ENCODE data around the gene DENND4C.

DENND4C gene

DNA sequence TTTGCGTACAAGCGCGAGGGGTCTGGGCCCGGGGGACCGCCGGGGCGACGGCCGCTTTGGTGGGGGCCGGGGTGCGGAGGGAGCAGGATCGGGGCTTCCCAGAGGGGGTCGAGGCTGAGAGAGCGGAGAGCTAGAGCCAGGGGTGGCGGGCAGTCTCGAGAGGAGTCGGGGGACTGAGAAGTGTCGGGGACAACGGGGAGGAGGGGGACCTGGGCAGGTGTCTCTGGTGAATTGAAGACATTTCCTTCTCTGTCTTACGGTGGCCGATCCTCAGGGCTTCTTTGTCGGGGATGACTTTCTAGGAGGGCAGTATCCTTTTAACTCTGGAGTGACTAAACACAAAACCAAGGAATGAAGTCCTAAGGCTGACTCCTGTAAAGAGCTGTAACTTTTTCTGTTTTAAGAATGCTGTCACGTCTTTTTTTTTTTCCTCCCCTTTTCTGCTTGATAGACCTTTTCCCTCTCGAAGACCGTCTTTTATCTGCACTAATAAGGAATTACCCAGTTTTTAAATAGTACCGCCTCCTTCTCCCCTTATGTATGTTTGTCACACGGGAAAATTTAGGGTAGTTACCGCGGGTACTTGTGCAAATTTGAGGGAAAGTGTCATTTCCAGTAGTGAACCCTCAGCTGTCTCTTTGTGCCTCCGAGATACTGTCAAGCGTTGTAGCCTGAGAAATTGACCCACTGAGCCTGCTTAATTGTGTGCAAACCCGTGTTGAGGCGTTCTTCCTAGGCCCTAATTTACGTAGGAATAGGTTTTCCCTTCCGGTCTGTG, 822 bp downstream of the DENND4C start:
- H3K79me2 ChIP-seq, result peaks cover 7% of the 10 kb centered on the region
- peak overlapping the region; percentile 89 for H3K27ac ChIP-seq
- TF ChIP-seq CTCF (IDR thresholded peaks at IDR 0.05), result no peak
- peak overlapping the region; percentile 91 for H2AFZ ChIP-seq
- no peaks in the 10 kb centered on the region for H3K36me3 ChIP-seq (ENCODE audit: control insufficient read depth, insufficient read depth, low read length)
- no peaks in the 10 kb centered on the region for H3K9me3 ChIP-seq (ENCODE audit: control insufficient read depth, low read length)
- peak overlapping the region; percentile 87 for H3K4me2 ChIP-seq (ENCODE audit: low read length)
- H3K27me3 ChIP-seq (ENCODE audit: control insufficient read depth, insufficient read depth, low read length), result no peaks in the 10 kb centered on the region
- H3K9ac ChIP-seq, result peak overlapping the region; percentile 76
- peak overlapping the region; percentile 82 for H3K4me3 ChIP-seq (ENCODE audit: low read depth, low read length)
- no peaks in the 10 kb centered on the region for H3K4me1 ChIP-seq

DNA sequence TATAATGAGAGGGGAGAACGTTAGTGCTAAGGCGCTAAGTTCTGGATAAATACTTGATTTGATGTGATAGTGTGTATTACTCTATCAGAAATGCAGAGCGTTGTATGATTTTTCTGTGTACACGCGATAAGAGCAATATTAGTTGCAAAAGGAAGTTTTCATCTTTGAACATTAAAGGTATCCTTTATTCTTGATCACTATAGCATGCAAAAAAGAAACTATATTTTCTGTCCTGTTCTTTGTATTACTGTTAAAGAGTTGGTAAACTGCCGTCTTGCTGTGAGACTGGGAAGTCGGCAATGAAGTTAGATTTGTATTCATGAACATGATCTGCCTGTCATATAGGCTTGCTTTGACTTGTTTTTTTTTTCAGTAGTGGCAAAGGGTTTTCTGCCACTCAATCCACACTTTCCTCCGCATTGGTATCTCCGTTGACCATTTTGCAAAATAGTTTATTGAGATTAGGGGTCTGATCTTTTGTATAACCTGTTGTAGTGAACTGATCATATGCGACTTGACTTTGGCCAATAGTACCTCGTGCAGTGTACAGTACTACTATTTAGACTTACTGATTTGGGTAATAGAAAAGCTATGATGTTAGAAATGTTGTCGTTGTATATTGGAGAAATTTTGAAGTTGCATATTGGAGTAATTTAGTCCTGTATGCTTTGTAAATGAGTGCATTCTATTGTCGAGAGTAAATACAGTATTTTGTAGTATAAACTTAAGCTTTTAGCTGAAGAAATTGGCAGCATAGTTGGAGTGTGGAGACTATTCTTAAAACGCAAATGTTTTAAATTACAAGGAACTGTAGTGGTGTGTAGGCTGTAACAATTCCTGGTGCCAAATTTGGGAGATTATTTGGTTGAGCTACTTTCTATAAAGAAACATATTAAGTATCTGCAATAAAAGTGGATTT, 1.7 kb downstream of the DENND4C start:
- H3K9ac ChIP-seq, result no peak overlapping the region
- H2AFZ ChIP-seq, result no peak overlapping the region
- no peaks in the 10 kb centered on the region for H3K4me1 ChIP-seq
- H3K4me3 ChIP-seq (ENCODE audit: low read depth, low read length), result peak overlapping the region; percentile 82
- no peaks in the 10 kb centered on the region for H3K27me3 ChIP-seq (ENCODE audit: control insufficient read depth, insufficient read depth, low read length)
- peaks cover 12% of the 10 kb centered on the region for H3K79me2 ChIP-seq
- no peak overlapping the region for H3K27ac ChIP-seq
- TF ChIP-seq CTCF (IDR thresholded peaks at IDR 0.05), result no peak
- no peaks in the 10 kb centered on the region for H3K9me3 ChIP-seq (ENCODE audit: control insufficient read depth, low read length)
- no peaks in the 10 kb centered on the region for H3K36me3 ChIP-seq (ENCODE audit: control insufficient read depth, insufficient read depth, low read length)
- peak overlapping the region; percentile 87 for H3K4me2 ChIP-seq (ENCODE audit: low read length)

DNA sequence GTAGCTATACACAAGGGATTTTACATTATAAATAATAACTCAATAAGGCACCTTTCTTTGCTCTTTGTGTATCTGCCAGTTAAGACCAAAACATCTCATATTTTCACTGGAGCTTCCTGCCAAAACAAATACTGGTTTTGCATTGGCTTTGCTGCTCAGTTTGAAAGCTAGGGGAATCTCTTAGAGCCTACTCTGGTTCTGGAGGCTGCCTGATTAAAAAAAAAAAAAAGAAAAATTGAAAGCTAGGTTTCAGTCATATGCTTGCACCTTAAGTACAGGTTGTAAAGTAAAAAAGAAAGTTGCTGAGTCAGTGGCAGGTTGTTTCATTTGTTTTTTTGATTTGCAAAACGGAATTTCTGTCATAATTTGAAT, 2.3 kb downstream of the DENND4C start:
- H3K4me1 ChIP-seq, result no peaks in the 10 kb centered on the region
- peak overlapping the region; percentile 87 for H3K4me2 ChIP-seq (ENCODE audit: low read length)
- no peaks in the 10 kb centered on the region for H3K27me3 ChIP-seq (ENCODE audit: control insufficient read depth, insufficient read depth, low read length)
- no peaks in the 10 kb centered on the region for H3K9me3 ChIP-seq (ENCODE audit: control insufficient read depth, low read length)
- peak overlapping the region; percentile 26 for H3K4me3 ChIP-seq (ENCODE audit: low read depth, low read length)
- no peak overlapping the region for H2AFZ ChIP-seq
- TF ChIP-seq CTCF (IDR thresholded peaks at IDR 0.05), result no peak
- H3K27ac ChIP-seq, result no peak overlapping the region
- peaks cover 15% of the 10 kb centered on the region for H3K79me2 ChIP-seq
- H3K9ac ChIP-seq, result no peak overlapping the region
- H3K36me3 ChIP-seq (ENCODE audit: control insufficient read depth, insufficient read depth, low read length), result no peaks in the 10 kb centered on the region

DNA sequence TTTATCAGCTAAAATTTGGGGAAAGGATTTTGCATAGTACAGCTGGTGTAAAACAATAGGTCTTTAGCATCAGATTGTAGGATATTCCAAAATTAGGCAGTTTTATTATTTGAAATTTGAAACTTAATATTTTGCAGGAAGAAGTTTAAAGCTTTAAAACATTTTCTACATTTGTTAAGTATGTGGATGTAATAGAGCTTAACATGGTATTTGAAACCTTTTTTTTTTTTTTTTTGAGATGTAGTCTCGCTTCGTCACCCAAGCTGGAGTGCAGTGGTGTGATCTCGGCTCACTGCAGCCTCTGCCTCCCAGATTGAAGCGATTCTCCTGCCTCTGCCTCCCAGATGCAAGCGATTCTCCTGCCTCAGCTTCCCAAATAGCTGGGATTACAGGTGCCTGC, 2.9 kb downstream of the DENND4C start:
- Histone ChIP-seq H3K9ac (no peak overlapping the region), H3K79me2 (peaks cover 15% of the 10 kb centered on the region), H3K4me2 (ENCODE audit: low read length) (peak overlapping the region; percentile 87), H3K27ac (no peak overlapping the region), H3K4me3 (ENCODE audit: low read depth, low read length) (peak overlapping the region; percentile 26), H2AFZ (no peak overlapping the region), H3K4me1 (no peaks in the 10 kb centered on the region), H3K9me3 (ENCODE audit: control insufficient read depth, low read length) (no peaks in the 10 kb centered on the region), H3K27me3 (ENCODE audit: control insufficient read depth, insufficient read depth, low read length) (no peaks in the 10 kb centered on the region), H3K36me3 (ENCODE audit: control insufficient read depth, insufficient read depth, low read length) (no peaks in the 10 kb centered on the region)
- TF ChIP-seq CTCF (IDR thresholded peaks at IDR 0.05), result no peak
